ENCODE data around the gene KRT85.
"Not testable (repeated sequence)": the region's sequence is repeated elsewhere in the genome, so short reads cannot be mapped to it uniquely, and the experiment has no call there.

The KRT85 gene

DNA sequence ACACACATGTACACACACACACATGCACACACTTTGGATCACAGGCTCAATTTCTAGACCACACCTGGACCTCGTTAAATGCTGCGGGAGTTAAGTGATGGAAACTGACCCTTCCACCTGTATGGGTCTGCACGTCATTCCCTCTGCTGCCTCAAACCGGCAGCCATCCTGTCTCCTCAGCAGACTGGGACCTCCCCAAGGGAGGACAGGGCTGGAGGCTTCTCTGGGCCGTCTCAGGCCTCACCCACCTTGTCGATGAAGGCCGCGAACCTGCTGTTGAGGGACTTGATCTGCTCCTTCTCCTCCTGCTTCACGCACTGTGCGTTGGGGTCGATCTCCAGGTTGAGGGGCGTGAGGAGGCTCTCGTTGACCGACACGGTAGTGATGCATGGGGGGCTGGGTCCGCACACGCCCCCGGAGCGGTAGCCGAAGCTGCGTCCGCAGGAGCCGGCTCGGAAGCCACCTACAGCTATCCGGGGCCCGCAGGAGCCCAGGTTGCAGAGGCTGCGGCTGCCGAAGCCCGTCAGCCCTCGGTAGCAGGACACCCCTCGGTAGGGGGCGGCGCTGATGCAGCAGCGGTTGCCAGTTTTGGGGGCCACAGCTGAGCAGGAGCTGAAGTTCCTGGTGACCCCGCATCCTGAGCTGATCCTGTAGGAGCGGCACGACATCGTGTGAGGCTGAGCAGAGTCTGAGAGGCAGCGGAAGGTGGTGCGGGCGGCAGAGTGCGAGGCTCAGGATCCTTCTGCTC, at the start of gene KRT85:
KRT85 (minus strand) TSS at position 744 of the 748 bp plus-strand sequence; CDS start at position 668, 76 bp downstream.
- no peak for DNase-seq

DNA sequence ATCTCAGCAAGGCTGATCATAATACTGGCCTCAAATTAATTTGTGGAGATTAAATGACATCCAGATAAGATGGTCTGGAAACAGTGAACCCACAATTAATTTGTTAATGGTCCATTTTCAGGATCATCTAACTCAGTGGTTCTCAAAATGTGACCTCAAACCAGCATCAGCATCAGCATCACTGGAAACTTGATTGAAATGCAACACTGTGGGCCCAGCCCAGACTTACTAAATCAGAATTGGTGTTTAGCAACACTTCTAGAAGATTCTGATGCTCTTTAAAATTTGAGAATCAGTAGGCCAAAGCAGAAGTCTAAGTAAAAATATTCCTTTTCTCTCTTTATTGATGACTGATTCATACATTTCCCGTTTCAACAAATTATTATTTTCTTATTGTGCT, 49.5 kb upstream of the KRT85 start:
- no peak for DNase-seq

DNA sequence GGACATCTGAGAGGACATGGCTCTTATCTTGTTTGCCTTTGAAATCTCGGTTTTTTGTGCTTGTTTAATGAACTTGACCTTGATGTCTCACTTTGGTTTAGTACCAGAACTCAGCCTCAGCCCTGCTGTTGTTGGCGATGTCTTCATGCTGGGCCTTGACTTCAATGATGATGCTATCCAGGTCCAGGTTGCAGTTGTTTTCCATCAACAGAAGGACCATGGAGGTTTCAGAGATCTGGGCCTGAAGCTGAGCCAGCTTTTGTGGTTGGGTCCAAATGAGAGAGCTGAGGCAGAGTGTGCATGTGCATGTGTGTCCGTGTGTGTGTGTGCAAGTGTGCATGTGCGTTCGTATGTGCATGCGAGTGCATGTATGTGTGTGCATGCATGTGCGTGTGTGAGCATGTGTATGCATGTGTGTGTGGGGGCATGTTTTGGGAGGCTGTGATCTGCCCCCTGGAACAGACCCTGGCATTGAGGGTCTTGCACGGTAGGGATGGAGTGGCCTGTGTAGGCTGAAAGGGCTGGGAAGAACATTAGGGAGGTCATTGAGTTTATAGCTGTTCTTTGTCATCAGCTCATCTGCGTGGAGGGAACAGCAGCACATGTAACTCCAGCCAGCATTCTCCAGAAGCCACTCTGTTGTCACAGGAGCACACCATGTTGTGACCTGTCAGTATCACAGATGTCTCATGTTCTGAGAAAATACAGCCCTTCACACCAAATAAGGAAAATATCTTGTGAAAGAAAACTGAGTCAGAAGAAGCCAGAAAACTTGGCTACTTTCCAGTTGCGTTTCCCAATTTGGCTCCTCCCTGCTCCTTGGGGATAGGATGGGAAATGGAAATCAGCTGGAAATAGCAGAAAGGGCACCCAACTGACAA, 48.8 kb upstream of the KRT85 start:
- no peak for DNase-seq

DNA sequence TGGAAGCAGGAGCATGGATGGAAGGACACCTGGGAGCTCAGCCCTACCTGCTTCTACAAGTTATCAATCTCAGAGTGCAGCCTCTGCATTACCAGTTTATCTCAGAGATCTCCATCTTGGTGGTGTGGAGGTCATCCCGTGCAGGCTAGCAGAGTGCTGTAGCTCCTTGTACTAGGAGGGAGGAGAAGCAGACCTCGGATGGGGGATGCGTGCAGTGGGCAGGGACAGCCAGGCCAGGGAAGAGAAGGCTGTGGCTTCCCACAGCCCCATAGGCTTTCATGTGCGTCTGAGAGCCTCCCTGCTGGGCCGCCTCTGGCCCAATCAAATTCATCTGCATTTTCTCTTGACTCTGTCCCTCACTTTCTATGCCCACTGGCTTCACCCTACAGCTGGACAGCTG, 47.7 kb upstream of the KRT85 start:
- DNase-seq = no peak

DNA sequence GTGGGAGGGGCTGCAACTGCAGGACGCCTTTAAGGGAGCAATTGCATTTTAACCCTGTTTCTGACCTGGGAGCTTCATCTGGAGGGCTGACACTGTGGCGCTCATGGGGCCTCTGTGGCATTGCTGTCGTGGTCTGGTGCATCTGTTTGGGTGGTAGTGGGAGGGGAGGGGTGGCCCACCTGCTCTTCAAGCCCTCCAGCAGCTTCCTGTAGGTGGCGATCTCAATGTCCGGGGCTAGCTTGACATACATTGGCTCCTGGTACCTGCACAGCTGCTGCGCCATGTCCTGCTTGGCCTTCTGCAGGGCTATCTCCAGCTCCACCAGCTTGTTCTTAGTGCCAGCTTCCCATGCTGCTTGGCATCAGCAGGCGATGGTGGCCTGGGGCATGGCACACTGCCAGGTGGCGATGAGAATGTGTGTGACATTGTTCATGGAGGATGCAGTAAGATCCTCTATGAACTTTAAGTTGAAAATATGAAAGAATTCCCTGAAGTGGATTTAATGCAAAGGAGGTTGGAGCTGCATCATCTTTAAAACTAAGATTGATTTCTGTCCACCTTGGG, 46.6 kb upstream of the KRT85 start:
- no peak for DNase-seq

DNA sequence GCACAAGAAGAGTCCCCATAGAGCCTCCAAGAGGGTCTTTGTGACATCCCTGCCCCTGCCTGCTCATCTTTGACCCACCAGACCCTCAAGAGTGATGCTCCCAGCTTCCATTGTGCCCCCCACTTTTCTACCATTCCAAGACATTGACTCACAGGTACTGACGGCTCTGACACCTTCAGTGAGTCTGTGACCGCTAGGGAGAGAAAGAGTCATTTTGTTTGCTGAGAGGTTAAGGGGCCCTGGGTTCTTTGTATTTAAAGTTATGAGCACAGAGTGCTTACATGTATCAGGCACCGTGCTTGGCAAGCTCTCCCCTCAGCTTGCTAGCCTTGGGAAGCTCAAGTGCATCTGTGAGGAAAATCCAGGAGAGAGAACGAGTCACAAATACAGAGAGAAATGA, 45.9 kb upstream of the KRT85 start:
- DNase-seq = no peak

DNA sequence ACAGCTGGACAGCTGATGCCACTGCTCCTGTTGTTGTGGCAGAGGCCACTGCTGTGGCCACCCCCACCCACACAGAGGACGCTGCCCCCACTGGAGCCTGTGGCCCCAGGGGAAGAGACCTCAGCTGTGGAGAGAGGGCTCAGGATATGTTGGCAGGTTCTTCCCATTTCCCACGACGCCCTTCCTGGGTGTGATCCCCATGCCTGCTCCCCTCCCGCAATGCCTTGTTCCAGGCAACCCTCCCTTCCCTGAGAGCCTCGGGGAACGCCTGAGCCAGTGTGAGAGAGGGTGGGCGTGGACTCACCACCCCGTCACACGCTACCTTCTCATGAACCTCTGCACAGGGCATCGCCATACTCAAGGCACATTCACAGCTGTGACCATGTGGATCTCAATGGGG, 44.5 kb upstream of the KRT85 start:
- no peak for DNase-seq

DNA sequence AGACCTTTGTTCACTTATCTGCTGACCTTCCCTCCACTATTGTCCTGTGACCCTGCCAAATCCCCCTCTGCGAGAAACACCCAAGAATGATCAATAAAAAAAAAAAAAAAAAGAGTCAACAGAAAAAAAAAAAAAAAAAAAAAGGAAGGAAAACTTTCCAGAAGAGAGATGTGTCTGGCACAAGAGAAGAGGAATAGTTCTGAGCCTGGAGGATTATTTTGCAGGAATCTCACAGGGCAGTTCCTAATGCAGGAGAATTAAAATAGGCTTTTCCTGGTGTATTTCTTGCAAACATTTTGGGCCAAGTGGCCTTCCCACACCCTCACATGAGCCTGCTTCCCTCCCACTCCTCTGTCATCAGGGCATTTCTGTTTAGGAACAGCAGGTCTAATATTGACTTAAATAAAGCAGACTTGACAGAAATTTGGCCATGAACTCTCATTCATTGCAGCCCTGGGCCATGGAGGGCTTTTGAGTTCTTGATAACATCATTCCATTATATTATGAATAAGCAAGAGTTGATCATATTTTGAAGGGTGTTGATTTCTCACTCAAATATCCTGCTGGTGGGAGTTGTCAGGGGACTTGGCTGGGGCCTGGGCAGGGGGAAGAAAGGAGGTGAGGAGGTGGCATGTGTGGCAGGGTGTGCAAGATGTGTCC, 43.4 kb upstream of the KRT85 start:
- DNase-seq = not testable (repeated sequence)

DNA sequence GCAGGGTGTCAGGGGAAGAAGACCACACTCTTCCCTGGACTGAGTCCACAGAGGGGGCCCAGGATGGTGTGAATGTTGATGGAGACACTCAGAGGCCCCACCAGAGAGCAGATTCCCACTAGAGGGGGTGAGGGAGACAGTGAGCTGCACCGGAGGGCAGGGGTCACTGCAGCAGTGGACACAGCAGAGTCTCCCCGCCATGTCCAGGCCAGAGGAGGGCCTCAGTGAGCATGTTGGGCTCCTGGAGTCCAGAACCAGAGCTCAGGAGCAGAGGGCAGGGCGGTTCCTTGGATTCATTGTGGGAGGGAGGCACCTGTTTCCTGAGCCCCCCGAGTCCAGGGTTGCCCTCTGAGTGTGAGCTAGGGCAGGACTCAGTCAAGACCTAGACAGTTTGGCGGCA, 40.6 kb upstream of the KRT85 start:
- no peak for DNase-seq

DNA sequence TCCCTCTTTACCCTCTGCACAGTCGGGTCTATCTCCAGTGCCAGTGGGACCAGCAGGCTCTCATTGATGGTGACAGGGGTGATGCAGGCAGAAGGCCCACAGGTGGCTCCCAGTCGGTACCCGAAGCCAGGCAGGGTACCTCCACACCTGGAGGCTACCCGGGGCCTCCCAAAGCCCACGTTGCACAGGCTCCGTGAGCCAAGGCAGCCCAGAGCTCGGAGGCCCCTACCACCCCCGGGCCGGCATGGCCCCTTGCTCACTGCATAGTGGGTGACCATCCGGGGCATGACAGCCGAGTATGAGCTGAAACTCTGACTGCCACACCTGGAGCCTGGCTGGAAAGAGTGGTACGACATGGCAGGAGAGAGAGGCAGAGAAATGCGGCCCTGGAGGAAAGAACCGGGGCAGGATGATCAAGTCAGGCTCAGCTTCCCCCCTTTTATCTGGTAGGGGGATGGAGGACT, 38.7 kb upstream of the KRT85 start, which contains the start of gene KRT82:
KRT82 (minus strand) TSS at position 414 of the 464 bp plus-strand sequence; CDS start at position 356, 58 bp downstream.
- DNase-seq = no peak

DNA sequence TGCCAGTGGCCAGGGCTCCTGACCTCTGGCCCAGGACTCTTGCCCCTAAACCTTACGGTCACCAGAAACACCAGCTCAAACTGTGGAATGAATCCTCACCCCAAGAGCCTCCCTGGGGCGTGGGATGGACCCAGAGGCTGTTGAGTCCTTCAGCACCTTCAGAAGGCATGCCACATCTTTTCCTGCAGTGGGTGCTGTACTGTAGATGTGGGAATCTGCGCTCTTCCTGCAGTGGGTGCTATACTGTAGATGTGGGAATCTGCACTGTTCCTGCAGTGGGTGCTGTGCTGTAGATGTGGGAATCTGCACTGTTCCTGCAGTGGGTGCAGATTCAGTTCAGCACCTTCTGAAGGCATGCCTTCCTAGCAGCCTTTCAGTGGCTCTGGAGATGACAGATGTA, 37.7 kb upstream of the KRT85 start:
- no peak for DNase-seq

DNA sequence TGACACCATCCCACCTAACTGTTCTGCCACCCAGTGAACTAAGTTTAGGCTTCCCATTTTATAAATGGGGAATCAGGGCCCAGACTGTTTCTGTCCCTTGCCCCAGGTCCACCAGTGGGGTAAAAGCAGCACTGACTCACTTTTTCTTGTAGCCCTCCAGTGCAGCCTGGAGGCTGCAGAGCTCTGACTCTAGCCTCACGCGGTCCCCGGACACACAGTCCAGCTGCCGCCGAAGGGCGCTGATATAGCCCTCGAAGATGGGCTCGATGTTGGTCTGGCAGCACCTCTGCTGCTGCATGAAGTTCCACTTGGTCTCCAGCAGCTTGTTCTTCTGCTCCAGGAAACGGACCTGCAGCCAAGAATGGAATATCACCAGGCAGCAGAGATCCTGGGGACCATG, 36.3 kb upstream of the KRT85 start:
- DNase-seq = no peak

DNA sequence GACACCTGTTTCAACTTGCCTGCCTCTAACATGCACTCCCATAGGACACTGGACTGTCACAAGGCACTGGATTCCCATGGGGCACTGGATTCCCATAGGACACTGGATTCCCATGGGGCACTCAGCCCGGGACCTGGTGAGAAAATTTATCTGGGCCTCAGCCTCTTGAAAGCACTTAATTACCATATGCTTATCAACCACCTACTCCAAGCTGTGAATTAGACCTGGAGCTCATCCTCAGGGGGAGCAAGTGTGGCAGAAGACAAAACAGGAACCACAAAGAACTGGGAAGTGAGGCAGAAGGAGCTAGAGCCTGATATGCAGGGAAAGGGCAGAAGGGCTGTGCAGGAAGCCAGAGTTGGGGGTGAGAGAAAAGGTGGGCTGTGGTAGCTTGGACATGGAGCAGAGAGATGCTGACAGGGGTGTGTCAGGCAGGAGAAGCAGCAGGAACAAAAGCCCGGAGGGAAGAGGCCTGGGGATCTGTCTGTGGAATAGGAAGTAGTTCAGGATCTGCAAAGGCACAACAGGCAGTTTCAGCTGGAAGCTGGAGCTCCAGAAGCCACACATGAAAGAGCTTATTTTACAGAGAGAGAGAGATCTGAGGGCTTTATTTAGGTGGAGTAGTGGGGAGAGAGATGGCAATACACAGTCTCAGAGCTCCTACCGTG, 35.7 kb upstream of the KRT85 start:
- no peak for DNase-seq

DNA sequence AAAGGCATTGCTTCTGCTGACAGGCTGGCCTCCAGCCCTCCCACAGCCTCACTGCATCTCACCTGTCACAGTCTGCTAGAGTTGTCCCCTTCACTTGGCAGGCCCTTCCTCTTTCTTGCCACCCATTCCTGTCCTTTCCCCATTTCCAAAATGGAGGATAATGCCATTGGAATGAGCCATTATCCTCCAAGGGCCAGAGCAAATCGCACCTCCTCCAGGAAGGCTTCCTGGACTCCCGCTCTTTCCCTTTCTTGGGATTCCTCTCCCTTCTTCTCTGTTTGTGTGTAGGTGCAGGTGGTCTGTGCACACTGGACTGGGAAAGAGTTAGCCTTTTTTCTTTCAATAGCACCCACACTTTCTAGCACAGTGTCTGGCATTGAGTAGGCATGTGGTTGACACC, 35.1 kb upstream of the KRT85 start:
- no peak for DNase-seq

DNA sequence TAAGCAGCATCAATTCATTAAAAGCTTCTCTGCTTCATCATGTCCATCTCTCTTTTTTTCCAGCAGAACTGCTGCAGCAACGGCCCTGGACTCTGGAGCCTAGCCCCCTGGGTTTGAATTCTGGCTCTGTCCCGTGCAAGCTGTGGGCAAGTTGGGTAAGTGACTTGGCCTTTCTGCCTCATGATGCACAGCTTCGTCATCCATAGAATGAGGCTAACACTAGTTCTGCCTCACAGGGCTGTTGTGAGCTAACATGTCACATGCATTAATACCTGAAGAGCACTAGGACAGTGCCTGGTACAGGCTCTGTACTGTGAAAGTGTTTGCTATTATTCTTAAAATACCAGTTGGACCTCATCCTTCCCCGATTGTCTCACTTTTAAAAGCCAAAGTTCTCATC, 34.6 kb upstream of the KRT85 start:
- no peak for DNase-seq

DNA sequence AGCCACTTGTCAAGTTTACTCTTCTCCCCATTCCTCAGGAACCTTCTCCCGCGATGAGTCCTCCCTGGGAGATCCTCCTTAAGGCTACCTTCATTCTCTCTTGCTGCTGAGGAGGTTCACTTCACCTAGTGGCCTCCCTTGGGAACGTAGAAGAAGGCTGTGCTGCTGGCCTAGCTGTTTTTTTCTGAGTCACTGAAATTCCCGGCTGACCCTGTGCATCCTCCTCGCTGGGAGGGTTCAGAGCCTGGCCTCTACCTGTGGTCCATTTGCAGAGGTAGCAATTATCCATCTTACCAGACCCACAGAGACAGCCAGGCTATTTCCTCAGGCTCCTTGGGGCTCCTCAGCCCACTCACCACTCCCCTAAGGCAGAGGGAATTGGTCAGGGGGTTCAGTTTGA, 34.2 kb upstream of the KRT85 start:
- DNase-seq = no peak

DNA sequence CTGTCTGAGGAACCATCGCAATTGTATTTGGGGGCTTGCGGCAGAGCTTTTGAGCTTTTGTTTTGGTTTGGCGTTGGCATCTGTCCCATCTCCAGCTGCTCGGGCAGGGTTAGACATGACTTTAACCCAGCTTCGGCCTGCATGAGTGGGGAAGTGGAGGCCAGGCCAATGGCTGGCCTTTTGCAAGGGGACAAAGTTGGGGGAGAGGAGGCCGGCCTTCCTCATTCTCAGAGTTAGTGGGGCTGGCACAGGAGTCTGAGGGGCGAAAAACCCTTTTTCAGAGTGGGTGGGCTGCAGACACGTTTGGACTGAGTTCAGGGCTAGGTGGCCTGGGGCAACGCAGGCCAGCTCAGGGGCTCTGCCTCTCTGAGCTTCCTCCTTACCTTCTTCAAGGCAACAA, 33.6 kb upstream of the KRT85 start:
- DNase-seq = no peak

DNA sequence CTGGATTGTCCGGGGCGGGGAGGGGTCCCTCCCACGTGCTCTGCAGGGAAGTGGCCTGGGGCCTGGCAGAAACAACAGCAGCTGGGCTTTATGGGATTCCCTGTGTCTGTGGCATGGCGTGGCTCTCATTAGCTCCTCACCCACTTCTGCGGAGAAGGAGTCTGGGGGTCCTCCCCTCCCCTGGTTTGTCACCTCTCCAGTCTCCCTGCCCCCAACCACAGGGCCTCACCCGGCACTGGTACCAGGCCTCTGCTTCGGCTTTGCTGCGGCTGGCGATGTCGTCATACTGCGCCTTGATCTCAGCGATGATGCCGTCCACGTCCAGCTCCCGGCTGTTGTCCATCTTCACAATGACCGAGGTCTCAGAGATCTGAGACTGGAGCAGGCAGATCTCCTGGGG, 32.5 kb upstream of the KRT85 start:
- no peak for DNase-seq

DNA sequence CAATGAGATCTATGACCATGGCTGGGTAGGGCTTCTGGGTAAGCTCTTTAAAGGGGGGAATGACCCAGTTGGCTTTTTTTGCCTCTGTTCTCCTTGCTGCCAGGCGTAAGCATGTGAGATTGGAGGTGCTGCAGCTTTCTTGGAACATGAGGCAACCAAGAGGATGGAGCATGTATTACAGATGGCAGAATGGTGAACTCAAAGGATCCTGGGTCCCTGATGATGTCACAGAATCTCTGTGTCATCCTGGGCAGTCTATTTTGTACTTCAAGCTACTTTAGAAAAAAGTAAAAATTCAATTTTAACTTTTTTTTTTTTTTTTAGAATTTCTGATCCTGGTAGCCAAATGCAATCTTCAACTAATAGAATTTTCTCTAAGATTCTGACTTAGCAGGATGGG, 30.9 kb upstream of the KRT85 start:
- no peak for DNase-seq

DNA sequence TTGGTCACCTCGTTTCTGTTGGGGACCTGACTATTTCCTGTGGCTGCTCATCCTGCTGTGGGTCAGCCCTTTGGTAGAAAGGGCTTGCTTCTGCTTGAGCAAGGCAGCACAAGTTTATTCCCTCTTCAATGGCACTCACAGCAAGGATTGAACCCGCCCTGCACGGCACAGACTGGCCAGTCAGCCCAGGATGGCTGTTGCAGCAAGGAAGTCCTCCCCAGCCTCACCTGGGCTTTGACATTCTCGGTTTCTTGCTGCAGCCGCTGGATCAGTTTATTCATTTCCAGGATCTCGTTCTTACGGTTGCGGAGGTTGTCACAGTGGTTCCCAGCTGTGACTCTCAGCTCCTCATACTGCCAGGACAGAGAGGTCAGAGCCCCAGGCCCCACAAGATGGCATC, 29.4 kb upstream of the KRT85 start:
- DNase-seq = no peak

DNA sequence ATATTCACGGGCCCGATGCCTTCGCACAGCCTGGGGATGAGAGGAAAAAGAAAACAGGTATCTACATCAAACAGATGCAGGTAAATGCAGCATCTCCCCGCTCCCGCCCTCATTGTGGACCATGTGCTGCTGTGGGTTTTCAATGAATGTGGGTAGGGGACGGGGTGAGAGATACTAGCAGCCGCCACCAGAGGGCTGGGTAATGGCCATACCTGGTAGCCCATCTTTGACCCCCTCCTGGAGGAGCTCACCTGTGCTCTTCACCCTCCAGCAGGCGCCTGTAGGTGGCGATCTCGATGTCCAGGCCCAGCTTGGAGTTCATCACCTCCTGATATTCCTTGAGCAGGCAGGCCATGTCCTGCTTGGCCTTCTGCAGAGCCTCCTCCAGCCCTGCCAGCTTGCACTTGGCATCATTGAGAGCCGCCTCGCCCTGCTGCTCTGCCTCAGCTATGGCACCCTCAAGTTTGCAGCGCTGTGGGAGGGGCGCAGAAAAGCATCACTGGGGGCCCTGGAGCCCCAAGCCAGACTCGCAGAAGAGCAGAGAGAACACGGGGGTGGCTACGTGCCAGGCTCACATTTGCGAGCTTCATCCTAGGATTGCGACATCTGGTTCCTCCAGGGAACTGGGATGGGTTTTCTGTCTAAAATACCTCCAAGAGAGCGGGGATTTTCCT, 28.6 kb upstream of the KRT85 start:
- no peak for DNase-seq

DNA sequence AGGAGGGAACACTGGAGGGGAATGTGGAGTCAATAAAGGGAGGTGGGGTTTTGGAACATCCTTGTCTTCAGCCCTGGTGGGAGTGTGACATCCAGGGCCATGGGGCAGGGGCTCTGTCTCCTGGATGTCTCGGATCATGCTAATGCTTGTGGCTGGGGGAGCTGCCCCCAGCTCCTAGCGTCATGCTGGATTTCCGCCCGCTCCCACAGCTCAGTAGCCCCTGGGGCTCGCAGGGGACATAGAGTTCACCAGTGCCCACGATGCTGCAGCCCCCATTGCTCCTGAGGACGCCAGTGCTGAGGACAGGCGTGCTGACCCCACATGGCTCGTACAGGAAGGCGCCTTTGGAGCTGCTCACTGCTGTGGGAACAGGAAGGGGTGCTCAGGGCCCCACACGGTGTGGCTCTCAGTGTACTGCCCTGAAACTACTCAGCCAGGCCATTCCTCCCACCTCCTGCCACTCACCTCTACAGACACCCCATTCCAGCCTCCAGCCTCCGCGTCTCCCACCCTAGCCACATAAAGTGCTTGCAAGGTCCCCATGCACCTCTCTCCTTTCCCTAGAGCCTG, 27.6 kb upstream of the KRT85 start:
- DNase-seq = no peak
